Measurements from ENCODE around the gene CACNG6.

DNA sequence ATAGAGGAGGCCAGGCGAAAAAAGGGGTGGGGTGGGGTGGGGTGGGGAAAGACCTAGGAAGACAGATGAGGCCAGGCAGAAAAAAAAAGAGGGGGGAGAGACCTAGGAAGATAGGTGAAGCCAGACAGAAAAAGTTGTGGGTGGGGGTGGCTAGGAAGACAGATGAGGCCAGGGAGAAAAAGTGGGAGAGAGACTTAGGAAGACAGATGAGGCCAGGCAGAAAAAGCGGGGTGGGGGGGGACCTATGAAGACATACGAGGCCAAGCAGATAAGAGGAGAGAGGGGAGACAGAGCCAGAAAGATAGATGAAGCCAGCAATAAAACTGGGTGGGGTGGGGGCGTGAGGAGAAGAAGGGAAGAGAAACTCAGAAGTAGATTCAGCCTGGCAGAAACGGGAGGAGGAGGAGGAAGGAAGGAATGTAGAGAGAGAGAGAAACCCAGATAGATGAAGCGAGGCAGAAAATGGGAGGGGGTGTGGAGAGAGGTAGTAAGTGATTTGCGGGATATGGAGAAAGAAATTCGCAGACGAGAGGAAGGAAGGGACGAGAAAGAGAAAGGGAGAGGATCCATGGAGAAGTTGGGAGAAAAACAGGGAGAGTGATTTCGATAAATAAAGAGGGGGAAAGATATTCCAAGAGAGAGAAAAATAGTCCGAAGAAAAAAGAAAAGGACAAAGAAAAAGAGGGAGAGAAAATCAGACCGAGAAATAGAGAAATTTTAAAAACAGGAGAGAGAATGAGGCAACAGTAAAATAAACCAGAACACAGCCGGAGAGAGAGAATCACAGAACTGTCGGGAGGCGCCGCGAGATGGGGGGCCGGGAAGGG is 12.2 kb upstream of the CACNG6 start:
- TF ChIP-seq, protein P1, sequence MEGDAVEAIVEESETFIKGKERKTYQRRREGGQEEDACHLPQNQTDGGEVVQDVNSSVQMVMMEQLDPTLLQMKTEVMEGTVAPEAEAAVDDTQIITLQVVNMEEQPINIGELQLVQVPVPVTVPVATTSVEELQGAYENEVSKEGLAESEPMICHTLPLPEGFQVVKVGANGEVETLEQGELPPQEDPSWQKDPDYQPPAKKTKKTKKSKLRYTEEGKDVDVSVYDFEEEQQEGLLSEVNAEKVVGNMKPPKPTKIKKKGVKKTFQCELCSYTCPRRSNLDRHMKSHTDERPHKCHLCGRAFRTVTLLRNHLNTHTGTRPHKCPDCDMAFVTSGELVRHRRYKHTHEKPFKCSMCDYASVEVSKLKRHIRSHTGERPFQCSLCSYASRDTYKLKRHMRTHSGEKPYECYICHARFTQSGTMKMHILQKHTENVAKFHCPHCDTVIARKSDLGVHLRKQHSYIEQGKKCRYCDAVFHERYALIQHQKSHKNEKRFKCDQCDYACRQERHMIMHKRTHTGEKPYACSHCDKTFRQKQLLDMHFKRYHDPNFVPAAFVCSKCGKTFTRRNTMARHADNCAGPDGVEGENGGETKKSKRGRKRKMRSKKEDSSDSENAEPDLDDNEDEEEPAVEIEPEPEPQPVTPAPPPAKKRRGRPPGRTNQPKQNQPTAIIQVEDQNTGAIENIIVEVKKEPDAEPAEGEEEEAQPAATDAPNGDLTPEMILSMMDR (conservative IDR thresholded peaks at IDR 0.05; ENCODE audit: low read length) = no peak
- no peak for TF ChIP-seq EZH2phosphoT487 (IDR thresholded peaks at IDR 0.05; ENCODE audit: borderline replicate concordance, low read depth, low read length)
